ENCODE results near the gene CCT3.

The CCT3 gene

GRCh38 chr1:156286061-156286460 lies 52.0 kb downstream of the CCT3 start:
- Histone ChIP-seq H3K27ac (replicated peaks) (no peak overlapping the region), H3K4me3 (replicated peaks; ENCODE audit: insufficient read depth, low read length) (no peak overlapping the region), H3K27me3 (ENCODE audit: insufficient read depth, poor library complexity, severe bottlenecking) (no peaks in the 10 kb centered on the region)
- no peak for TF ChIP-seq GABPA (IDR thresholded peaks at IDR 0.05; ENCODE audit: low read depth)
- no peak for TF ChIP-seq REST (IDR thresholded peaks at IDR 0.05; ENCODE audit: insufficient replicate concordance, low read depth)
- TF ChIP-seq, protein P1, sequence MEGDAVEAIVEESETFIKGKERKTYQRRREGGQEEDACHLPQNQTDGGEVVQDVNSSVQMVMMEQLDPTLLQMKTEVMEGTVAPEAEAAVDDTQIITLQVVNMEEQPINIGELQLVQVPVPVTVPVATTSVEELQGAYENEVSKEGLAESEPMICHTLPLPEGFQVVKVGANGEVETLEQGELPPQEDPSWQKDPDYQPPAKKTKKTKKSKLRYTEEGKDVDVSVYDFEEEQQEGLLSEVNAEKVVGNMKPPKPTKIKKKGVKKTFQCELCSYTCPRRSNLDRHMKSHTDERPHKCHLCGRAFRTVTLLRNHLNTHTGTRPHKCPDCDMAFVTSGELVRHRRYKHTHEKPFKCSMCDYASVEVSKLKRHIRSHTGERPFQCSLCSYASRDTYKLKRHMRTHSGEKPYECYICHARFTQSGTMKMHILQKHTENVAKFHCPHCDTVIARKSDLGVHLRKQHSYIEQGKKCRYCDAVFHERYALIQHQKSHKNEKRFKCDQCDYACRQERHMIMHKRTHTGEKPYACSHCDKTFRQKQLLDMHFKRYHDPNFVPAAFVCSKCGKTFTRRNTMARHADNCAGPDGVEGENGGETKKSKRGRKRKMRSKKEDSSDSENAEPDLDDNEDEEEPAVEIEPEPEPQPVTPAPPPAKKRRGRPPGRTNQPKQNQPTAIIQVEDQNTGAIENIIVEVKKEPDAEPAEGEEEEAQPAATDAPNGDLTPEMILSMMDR (IDR thresholded peaks at IDR 0.05; ENCODE audit: insufficient read depth, low read length), result no peak
- TF ChIP-seq POLR2AphosphoS5 (IDR thresholded peaks at IDR 0.05; ENCODE audit: low read depth), result no peak
- TF ChIP-seq SPI1 (IDR thresholded peaks at IDR 0.05; ENCODE audit: borderline replicate concordance, low read depth), result no peak
- no peak for DNase-seq (ENCODE audit: low read depth in 1 of 2, low spot score in 1 of 2)

- no peak for TF ChIP-seq REST (IDR thresholded peaks at IDR 0.05; ENCODE audit: insufficient replicate concordance, low read depth)
- no peak for TF ChIP-seq GABPA (IDR thresholded peaks at IDR 0.05; ENCODE audit: low read depth)
- TF ChIP-seq, protein P1 (IDR thresholded peaks at IDR 0.05; ENCODE audit: insufficient read depth, low read length), result no peak
- no peak for TF ChIP-seq POLR2AphosphoS5 (IDR thresholded peaks at IDR 0.05; ENCODE audit: low read depth)
- TF ChIP-seq SPI1 (IDR thresholded peaks at IDR 0.05; ENCODE audit: borderline replicate concordance, low read depth), result no peak
- Histone ChIP-seq H3K27me3 (ENCODE audit: insufficient read depth, poor library complexity, severe bottlenecking) (no peaks in the 10 kb centered on the region), H3K4me3 (replicated peaks; ENCODE audit: insufficient read depth, low read length) (no peak overlapping the region), H3K27ac (replicated peaks) (no peak overlapping the region)
- DNase-seq (ENCODE audit: low read depth in 1 of 2, low spot score in 1 of 2), result no peak
These were observed 52.7 kb downstream of the CCT3 start for GRCh38 chr1:156285437-156285836.

GRCh38 chr1:156284757-156285156 lies 53.3 kb downstream of the CCT3 start:
- Histone ChIP-seq H3K27ac (replicated peaks) (peak overlapping the region; percentile 48), H3K27me3 (ENCODE audit: insufficient read depth, poor library complexity, severe bottlenecking) (no peaks in the 10 kb centered on the region), H3K4me3 (replicated peaks; ENCODE audit: insufficient read depth, low read length) (no peak overlapping the region)
- TF ChIP-seq GABPA (IDR thresholded peaks at IDR 0.05; ENCODE audit: low read depth), result no peak
- TF ChIP-seq POLR2AphosphoS5 (IDR thresholded peaks at IDR 0.05; ENCODE audit: low read depth), result no peak
- no peak for TF ChIP-seq REST (IDR thresholded peaks at IDR 0.05; ENCODE audit: insufficient replicate concordance, low read depth)
- TF ChIP-seq, protein P1 (IDR thresholded peaks at IDR 0.05; ENCODE audit: insufficient read depth, low read length), result no peak
- peak; percentile 19; the same call in 1 of the 2 replicates for TF ChIP-seq SPI1 (IDR thresholded peaks at IDR 0.05; ENCODE audit: borderline replicate concordance, low read depth)
- DNase-seq (ENCODE audit: low read depth in 1 of 2, low spot score in 1 of 2), result peak; percentile 53 to 55

All from HL-60 (cell line).